HG03045 (cell line): ENCODE measurements around the gene ERCC4.

ENCODE experiments used
- ATAC-seq: cut with Tn5 transposase; IDR thresholded peaks from one replicate; pipeline ENCODE4 v1.9.1; 2021; ENCODE audit warnings: mild to moderate bottlenecking, moderate library complexity; ENCODE audit not compliant: unreplicated experiment

Gene ERCC4

GRCh38 chr16:13945744-13946485, 26.0 kb downstream of the ERCC4 start:
- ATAC-seq, result no peak

- ATAC-seq, result no peak
Observed at GRCh38 chr16:13948086-13948485, 28.1 kb downstream of the ERCC4 start.

GRCh38 chr16:13950821-13951547, 31.0 kb downstream of the ERCC4 start:
- no peak for ATAC-seq

GRCh38 chr16:13951611-13952010, 31.7 kb downstream of the ERCC4 start:
- no peak for ATAC-seq

DNA sequence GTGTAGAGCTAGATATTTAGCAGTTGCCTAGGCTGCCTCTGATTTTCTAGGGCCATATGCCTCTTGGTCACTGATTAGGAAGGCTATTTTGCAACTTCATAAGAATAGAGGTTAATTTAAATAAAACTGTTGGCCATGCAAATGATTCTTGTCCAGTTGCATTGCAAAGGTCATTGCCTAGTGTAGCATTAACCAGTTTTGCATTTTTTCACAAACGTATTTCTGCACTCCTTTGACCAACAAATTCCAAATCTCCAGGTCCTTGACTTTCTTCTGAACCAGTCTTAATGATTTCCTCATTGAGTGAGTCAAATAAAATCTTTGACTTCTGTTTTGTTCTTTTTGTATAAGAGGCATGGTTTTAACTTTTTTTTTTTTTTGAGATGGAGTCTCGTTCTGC, 33.5 kb downstream of the ERCC4 start:
- ATAC-seq, result no peak

- no peak for ATAC-seq
Observed at GRCh38 chr16:13956635-13957196, 36.8 kb downstream of the ERCC4 start.

DNA sequence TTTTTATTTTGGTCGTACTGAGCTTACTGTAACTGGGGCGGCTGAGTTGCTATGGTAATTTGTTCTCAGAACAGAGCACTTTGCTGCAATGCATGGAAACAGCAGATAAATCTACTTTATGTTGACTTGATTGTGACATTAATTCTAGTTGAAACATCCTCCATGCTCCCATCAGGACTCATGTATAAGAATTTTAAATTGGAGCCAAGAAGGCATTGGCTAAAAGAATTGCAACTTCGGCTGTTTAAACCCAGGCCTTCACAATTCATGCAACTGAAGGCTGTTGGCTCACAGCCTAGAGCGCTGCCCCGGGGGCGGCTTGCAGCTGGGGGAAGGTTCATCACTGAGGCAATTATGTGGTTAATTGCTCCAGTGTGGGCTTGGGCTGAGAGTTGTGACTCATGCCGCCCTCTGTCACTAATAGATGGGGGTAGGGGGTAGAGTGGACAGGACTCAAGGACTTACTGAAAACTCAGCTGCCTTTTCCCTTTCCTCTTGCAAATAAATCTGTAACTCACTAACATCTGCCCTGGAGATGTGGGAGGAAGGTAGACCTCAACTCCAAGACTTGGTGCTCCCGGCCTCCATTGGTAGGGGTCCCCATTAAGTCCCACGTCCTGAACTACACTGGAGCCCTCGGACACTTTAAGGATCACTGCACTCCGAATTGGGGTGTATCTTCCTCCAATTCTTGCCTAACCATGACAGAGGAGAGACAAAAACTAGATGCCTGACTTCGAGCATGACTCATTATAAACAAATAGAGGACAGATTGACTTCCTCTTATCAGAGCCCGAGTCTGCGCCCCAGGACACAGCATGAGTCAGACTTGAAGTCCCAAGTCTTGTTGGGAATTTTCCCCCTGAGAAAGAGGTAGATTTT, 37.5 kb downstream of the ERCC4 start:
- ATAC-seq, result peak; percentile 59

DNA sequence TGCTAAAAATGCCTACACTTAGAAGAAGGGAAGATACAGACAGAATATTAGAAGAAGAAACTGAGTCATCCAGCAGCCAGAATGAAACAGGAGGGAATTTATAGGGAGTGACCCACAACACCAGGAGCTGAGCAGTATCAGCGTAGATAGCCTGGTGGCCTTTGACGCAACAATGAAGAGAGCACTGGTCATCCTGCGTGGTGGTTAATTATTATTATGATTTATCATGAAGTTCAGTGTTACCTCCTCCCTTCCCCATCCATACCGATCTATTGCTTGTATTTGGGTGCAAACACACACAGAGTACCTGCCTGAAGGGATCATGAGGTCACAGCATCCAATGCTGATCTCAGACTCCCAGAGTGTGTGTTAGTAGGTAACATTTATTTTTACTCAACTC, 38.5 kb downstream of the ERCC4 start:
- no peak for ATAC-seq

GRCh38 chr16:13959626-13960025, 39.7 kb downstream of the ERCC4 start:
- no peak for ATAC-seq

DNA sequence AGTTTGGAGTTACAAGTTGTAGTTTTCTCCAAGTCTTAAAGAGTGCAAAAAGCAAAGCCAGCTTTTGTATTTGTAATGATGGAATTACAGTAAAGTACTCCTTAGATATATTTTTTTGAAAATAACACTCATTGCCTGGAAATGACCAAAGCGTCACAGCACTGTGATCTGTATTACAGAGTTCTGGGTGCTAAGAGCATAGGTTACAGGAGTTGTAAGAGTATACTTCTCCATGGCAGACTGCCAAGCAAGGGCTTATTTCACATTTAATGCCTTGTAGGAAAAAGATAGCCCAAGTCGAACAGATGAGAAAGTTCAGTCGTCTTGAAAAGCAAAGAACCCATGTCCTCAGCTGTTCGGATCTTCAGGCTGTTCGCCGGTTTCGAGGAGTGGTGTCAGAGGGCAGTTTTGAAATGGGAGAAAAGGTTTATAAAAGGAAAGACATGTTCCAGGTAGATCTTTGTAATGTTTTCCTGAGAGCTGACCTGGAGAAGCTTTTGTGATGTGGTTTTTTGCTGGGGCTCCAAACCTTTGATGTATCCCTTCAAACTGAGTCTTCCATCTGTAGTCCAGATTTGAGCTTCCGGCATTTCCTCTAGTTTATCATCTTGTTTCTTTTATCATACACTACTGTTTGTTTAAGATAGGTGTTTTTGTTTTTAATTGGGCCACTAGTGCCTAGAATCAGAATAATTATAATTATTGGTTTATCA, 41.3 kb downstream of the ERCC4 start:
- ATAC-seq, result no peak

- no peak for ATAC-seq
Observed at GRCh38 chr16:13962232-13962631, 42.3 kb downstream of the ERCC4 start.

- ATAC-seq, result no peak
Observed at GRCh38 chr16:13968835-13969234, 48.9 kb downstream of the ERCC4 start.

DNA sequence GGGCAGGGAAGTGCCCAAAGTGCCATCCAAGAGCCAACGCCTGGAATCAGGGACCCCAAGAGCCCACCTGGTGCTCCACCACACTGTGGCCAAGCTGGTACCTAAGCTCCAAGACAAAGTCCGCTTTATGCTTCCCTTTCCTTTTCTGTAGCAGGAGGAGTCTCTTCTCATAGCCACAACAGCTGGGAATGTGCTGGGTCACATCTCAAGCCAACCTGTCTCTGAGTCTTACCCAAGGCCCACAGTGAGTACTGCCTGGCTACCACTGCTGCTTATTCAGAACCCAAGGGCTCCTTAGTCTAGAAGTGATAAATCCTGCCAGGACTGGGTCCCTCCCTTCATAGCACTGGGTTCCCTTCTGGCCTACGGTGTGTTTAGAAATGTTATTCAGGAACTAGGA, 49.8 kb downstream of the ERCC4 start:
- no peak for ATAC-seq

DNA sequence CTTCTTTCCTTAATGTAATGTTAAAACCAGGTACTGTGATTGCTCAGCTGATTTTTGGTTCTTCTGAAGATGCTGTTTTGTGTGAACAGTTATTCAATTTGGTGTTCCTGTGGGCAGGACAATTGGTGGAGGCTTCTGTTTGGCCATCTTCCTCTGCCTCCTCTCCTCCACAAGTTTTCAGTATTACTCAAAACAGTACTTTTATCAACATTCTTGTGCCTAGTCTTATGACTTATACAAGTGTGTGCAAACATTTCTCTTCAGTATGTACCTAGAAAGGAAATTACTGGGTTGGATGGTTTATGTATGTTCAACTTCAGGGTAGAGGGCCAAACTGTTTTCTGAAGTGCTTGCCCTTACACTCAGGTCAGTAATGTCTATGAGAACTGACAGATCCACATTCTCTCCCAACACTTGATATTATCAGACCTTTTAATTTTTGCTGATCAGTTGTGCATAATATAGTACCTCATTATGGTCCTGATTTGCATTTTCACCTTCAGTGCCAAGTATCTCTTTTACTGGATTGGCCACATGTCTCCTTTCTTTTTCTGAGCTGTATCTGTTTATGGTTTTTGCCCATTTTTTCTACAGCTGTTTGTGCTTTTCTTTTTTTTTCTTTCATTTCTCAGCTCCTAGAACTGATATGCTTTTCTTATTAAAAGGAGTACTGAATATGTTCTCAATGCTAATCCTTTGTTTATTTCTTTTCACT, 50.9 kb downstream of the ERCC4 start:
- ATAC-seq, result no peak

DNA sequence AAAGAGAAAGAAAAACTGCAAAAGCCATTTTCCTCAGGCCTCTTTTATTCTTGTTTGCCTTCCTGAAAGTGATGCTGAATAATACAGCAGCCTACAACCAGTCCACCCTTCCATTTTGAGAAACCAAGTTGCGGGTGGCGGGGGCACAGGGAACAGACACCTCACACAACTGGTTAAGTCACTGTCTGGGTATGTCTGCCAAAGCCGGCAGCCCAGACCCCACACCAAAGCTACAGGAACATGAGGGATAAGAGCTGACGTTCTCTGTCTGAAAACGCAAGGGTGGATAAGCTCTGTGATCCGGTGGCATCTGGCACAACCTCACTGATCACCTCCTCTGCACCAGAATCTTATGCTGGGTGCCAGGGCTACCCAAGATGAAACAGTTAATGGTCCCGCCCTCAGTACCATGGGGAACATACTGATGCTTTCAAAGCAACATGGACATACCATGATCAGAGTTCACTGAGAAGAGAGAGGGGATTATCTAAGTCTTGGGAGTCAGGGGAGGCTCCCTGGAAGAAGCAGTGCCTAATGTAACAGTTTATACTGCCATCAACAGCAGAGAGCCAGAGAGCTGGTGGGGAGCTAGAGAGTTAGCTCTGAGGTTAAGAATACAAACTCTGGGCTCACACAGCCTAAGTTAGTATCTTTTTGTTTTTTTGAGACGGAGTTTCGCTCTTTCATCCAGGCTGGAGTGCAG, 53.5 kb downstream of the ERCC4 start:
- ATAC-seq, result no peak

DNA sequence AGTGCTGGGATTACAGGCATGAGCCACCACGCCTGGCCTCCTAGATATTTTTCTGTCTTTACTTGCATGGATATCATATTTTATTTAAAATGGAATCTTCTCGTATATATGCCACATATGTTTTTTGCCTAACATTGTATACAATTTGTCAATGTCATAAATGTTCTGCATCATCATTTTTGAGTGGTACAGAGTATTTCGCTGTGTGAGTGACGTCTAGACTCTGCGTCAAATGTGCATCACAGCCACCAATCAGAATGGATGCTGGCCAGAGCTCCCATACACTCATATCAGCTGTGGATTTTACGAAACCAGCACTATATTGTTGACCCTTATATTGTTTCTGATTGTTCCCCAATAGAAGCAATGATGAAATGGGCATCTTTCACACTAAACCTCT, 57.2 kb downstream of the ERCC4 start:
- ATAC-seq, result no peak

GRCh38 chr16:13982451-13982850, 62.5 kb downstream of the ERCC4 start:
- ATAC-seq, result no peak

- no peak for ATAC-seq
Observed at GRCh38 chr16:13983625-13984024, 63.7 kb downstream of the ERCC4 start.

DNA sequence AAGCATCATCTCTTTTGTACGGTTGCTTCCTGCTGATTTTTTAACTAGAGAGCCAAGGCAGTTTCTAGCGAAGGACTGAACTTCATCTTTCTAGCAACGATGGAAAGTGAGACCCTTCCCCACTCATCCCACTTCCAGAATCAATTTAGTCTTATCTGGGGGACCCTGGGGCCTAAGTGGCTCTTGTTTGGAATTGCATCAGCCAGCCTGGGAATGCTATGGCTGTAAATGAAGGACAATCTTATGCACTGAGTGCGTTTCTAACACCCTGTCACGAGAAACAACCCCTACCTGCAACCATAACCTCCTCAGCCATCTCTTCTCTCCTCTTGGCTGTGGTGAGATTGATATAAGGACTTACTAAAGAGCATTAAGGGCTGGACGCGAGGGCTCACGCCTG, 64.8 kb downstream of the ERCC4 start:
- no peak for ATAC-seq
